HepG2 (cell line): ENCODE data around the gene MBLAC1. TPM values are rescaled to one million over a fixed set of nuclear protein-coding genes. Genes with fewer than 3 reads are reported as not detected.

Source experiments
- ARNT2 ChIP-seq: sonication (generic); formaldehyde crosslinking; IDR thresholded peaks from 2 replicates; pipeline ENCODE4 v1.8.0; 2022; ENCODE audit warnings: mild to moderate bottlenecking, low read depth, missing genetic modification reagents, moderate library complexity
- GABPA ChIP-seq, 2 experiments: IDR thresholded peaks; 2 replicates each; pipeline ENCODE4 v1.6.1; 2011 to 2016; ENCODE audit warnings: low read depth in 2 of 2, low read length in 1 of 2, missing biosample characterization in 1 of 2, missing genetic modification characterization in 1 of 2
- HMGXB4 ChIP-seq, 2 experiments: sonication (generic) in 1 of 2; formaldehyde crosslinking in 1 of 2; IDR thresholded peaks; 2 replicates each; pipeline versions ENCODE4 v1.4.0 to v1.6.1; 2018 to 2020; ENCODE audit warnings: missing genetic modification reagents in 2 of 2, borderline replicate concordance in 1 of 2, low read depth in 1 of 2, mild to moderate bottlenecking in 1 of 2, missing biosample characterization in 1 of 2
- HOMEZ ChIP-seq: IDR thresholded peaks from 2 replicates; pipeline ENCODE4 v1.6.1; 2016; ENCODE audit warnings: low read depth
- IKZF4 ChIP-seq: sonication (generic); formaldehyde crosslinking; IDR thresholded peaks from 2 replicates; pipeline ENCODE4 v1.5.1; 2020; ENCODE audit warnings: borderline replicate concordance, mild to moderate bottlenecking, low read depth, missing genetic modification reagents; ENCODE audit errors: not compliant biosample characterization
- JDP2 ChIP-seq: sonication (generic); formaldehyde crosslinking; IDR thresholded peaks from 2 replicates; pipeline ENCODE4 v1.8.1; 2022; ENCODE audit warnings: missing genetic modification reagents, borderline replicate concordance
- KDM5B ChIP-seq: sonication (generic); formaldehyde crosslinking; IDR thresholded peaks from 2 replicates; pipeline ENCODE4 v1.4.0; 2020; ENCODE audit warnings: missing genetic modification reagents, mild to moderate bottlenecking, borderline replicate concordance
- NFIB ChIP-seq: sonication (generic); formaldehyde crosslinking; IDR thresholded peaks from 2 replicates; pipeline ENCODE4 v1.9.0; 2021; ENCODE audit warnings: missing genetic modification reagents, mild to moderate bottlenecking, borderline replicate concordance
- NR0B2 ChIP-seq: sonication (generic); formaldehyde crosslinking; IDR thresholded peaks from 2 replicates; pipeline ENCODE4 v1.4.0; 2020; ENCODE audit warnings: mild to moderate bottlenecking, missing genetic modification reagents
- SRF ChIP-seq: IDR thresholded peaks from 2 replicates; pipeline ENCODE4 v1.6.1; 2011; ENCODE audit warnings: mild to moderate bottlenecking, low read depth, low read length, moderate library complexity
- ZNF354B ChIP-seq: sonication (generic); formaldehyde crosslinking; IDR thresholded peaks from 2 replicates; pipeline ENCODE4 v1.8.0; 2022; ENCODE audit warnings: mild to moderate bottlenecking, missing genetic modification reagents
- ZNF503 ChIP-seq: sonication (generic); formaldehyde crosslinking; IDR thresholded peaks from 2 replicates; pipeline ENCODE4 v1.4.0; 2020; ENCODE audit warnings: missing genetic modification reagents
- ZNF570 ChIP-seq: sonication (generic); formaldehyde crosslinking; IDR thresholded peaks from 2 replicates; pipeline ENCODE4 v1.4.0; 2020; ENCODE audit warnings: mild to moderate bottlenecking, missing genetic modification reagents, borderline replicate concordance
- ZNF609 ChIP-seq: sonication (generic); formaldehyde crosslinking; IDR thresholded peaks from 2 replicates; pipeline ENCODE4 v1.4.0; 2020; ENCODE audit warnings: mild to moderate bottlenecking, missing genetic modification reagents, borderline replicate concordance
- ZNF709 ChIP-seq: sonication (generic); formaldehyde crosslinking; IDR thresholded peaks from 2 replicates; pipeline ENCODE4 v1.5.0; 2020; ENCODE audit warnings: mild to moderate bottlenecking, missing genetic modification reagents
- ZNF782 ChIP-seq: sonication (generic); formaldehyde crosslinking; IDR thresholded peaks from 2 replicates; pipeline ENCODE4 v1.4.0; 2020; ENCODE audit warnings: missing genetic modification reagents, mild to moderate bottlenecking, borderline replicate concordance
- polyA plus RNA-seq, 8 experiments: library from polyadenylated mRNA; depleted of rRNA in 3 of 8; stranded (reverse) in 7 of 8; unstranded in 1 of 8; fragments of >200 nt; fragmentation: Illumina TruSeq in 4 of 8; extraction: Trizol in 4 of 8; gene quantifications; 2 replicates each; pipeline versions ENCODE4 v1.2.1 to v1.2.3, GENCODE V29; 2011 to 2016; ENCODE audit warnings: low read depth in 4 of 8, missing spikeins in 1 of 8, mixed read lengths in 1 of 8; ENCODE audit not compliant: insufficient read depth in 1 of 8
- total RNA-seq, 5 experiments: library from RNA; depleted of rRNA; stranded (reverse); fragments of >200 nt; fragmentation: Illumina TruSeq; extraction: Trizol; gene quantifications; 2 replicates each; pipeline ENCODE4 v1.2.3, GENCODE V29; 2016; ENCODE audit warnings: low read depth in 1 of 5

Gene MBLAC1
- total and polyA plus RNA-seq, 2 of the 13 experiments (the other 11 are each of a cell fraction or from before 2014, with no cell fraction given), result 0.79 to 2.1 TPM

- TF ChIP-seq ARNT2 (CRISPR knock-in tag) (0 out of 2 replicates have a peak, but pooled peaks have one; percentile 41), IKZF4 (CRISPR knock-in tag) (no peak), ZNF709 (CRISPR knock-in tag) (no peak), KDM5B (CRISPR knock-in tag) (peak; percentile 83; the same call in 1 of the 2 replicates), JDP2 (no peak), NR0B2 (CRISPR knock-in tag) (no peak), ZNF570 (CRISPR knock-in tag) (no peak), HMGXB4 (CRISPR knock-in tag; IDR thresholded peaks at IDR 0.05; ENCODE audit: borderline replicate concordance in 1 of 2, low read depth in 1 of 2) (no peak), ZNF782 (CRISPR knock-in tag) (no peak), SRF (no peak), ZNF354B (CRISPR knock-in tag) (no peak), GABPA (IDR thresholded peaks at IDR 0.05; ENCODE audit: low read depth, low read length) (no peak), GABPA (CRISPR knock-in tag; IDR thresholded peaks at IDR 0.05; ENCODE audit: low read depth) (no peak), NFIB (no peak), HOMEZ (CRISPR knock-in tag) (no peak), ZNF609 (no peak), ZNF503 (CRISPR knock-in tag) (no peak)
Measured at GRCh38 chr7:100177045-100178001, 50.6 kb downstream of the MBLAC1 start, which contains the start of the genes GPC2 and STAG3 (continued).
